Measurements from ENCODE around the gene PRKCSH.
"Not testable (repeated sequence)": the region's sequence is repeated elsewhere in the genome, so short reads cannot be mapped to it uniquely, and the experiment has no call there.

PRKCSH gene

DNA sequence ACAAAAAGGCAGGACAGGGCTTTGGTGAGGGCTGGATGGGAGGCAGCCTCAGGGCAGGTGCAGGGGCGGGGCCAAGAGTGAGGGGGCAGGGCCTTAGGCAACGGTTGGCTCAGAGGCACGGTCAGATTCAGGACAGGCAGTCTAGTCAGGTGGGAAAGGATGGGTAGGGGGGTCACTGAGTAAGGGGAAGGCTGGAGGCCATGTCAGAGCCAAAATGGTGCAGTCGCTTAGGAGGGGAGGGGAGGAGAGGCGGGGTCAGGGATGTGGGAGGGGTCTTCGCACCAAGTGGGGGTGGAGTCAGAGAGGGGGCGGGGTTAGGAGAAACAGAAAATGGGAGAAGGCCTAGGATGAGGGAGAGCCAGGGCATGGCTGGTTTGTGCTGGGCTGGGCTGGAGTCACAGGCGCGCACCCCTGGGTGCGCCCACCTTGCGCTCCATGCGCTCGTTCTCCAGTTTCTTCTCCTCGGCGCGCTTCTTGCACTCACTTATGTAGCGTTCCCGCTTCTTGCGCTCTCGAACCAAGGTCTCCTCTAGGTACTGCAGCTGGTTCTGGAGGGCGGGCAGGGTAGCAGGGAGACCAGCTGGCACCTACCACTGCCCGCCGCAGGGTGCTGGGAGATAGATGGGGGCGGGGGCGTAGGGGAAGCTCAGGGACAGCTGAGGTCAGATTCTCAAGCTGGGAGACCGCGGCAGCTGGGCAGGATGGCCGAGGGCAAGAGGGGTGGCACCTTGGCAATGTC lies 9.5 kb upstream of the PRKCSH start:
- H3K36me3 ChIP-seq (ENCODE audit: insufficient read depth, low read length): no peaks in the 10 kb centered on the region
- no peak overlapping the region for H2AFZ ChIP-seq (ENCODE audit: low read depth, low read length)
- H3K27me3 ChIP-seq (ENCODE audit: insufficient read depth, low read length): peaks cover 27% of the 10 kb centered on the region
- H3K9me3 ChIP-seq (ENCODE audit: low read length): peaks cover 16% of the 10 kb centered on the region
- H3K4me1 ChIP-seq (ENCODE audit: insufficient read depth, low read length): peaks cover 4% of the 10 kb centered on the region
- H3K4me3 ChIP-seq (ENCODE audit: low read length): no peak overlapping the region

DNA sequence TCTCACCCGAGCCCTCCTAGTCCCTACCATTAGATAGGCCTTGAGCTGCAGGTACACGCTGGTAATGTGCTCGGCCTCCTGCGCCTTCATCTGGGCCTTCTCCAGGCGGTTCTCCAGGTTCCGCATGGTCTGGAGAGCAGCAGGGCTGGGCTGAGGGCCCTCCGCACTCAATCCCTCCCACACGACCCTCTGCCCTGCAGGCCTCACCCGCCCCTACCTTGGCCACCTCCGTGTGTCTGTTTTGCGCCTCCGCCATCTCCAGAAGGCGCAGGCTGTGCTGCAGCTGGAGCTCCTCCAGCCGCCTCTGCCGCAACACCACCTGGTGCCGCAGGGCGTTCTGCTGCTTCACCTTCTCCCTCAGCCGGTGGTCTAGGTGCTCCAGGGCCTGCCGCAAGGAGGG lies 8.8 kb upstream of the PRKCSH start:
- Histone ChIP-seq H3K4me1 (ENCODE audit: insufficient read depth, low read length) (no peaks in the 10 kb centered on the region), H3K9me3 (ENCODE audit: low read length) (peaks cover 16% of the 10 kb centered on the region), H3K27me3 (ENCODE audit: insufficient read depth, low read length) (peaks cover 19% of the 10 kb centered on the region), H2AFZ (ENCODE audit: low read depth, low read length) (no peak overlapping the region), H3K36me3 (ENCODE audit: insufficient read depth, low read length) (no peaks in the 10 kb centered on the region), H3K4me3 (ENCODE audit: low read length) (no peak overlapping the region)

DNA sequence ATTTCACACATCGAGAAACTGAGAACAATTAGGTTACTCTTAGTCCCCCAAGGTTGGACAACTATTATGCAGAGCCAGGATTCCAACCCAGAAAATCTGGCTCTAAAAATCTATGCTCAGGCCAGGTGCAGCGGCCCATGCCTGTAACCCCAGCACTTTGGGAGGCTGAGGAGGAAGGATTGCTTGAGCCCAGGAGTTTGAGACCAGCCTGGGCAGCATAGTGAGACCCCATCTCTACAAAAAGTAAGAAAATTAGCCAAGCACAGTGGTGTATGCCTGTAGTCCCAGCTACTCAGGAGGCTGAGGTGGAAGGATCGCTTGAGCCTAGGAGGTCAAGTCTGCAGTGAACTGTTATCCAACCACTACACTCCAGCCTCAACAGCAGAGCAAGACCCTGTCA lies 1.9 kb upstream of the PRKCSH start:
- not testable (repeated sequence) for H2AFZ ChIP-seq (ENCODE audit: low read depth, low read length); H3K27me3 ChIP-seq (ENCODE audit: insufficient read depth, low read length); H3K9me3 ChIP-seq (ENCODE audit: low read length); H3K4me3 ChIP-seq (ENCODE audit: low read length)
- Histone ChIP-seq H3K36me3 (ENCODE audit: insufficient read depth, low read length) (peaks cover 17% of the 10 kb centered on the region), H3K4me1 (ENCODE audit: insufficient read depth, low read length) (peaks cover 12% of the 10 kb centered on the region)

DNA sequence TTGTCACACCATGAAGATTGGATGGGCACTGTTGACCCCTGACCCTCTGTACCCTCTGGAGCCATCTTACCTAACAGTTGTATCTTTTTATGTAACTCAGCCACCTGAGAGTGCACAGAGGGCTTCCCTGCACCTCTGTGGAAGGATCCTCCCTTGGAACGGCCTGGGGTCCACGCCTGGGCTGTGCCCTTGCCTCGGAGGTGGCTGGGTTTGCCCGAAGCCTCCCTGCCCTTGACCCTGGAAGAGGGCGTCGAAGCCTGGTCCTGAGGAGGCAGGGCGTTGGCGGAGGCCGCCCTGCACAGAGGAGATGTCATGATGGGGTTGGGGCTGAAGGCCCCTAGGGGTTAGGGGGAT lies 755 bp upstream of the PRKCSH start:
- peak overlapping the region; percentile 65 for H3K4me3 ChIP-seq (ENCODE audit: low read length)

GRCh38 chr19:11435833-11436313 lies 438 bp downstream of the PRKCSH start:
- no peak overlapping the region for H2AFZ ChIP-seq (ENCODE audit: low read depth, low read length)
- H3K36me3 ChIP-seq (ENCODE audit: insufficient read depth, low read length): peaks cover 28% of the 10 kb centered on the region
- peak overlapping the region; percentile 68 for H3K4me3 ChIP-seq (ENCODE audit: low read length)
- no peaks in the 10 kb centered on the region for H3K27me3 ChIP-seq (ENCODE audit: insufficient read depth, low read length)
- H3K9me3 ChIP-seq (ENCODE audit: low read length): no peaks in the 10 kb centered on the region
- H3K4me1 ChIP-seq (ENCODE audit: insufficient read depth, low read length): peaks cover 12% of the 10 kb centered on the region

More for the DNA sequence above, 755 bp upstream of the PRKCSH start:
- Histone ChIP-seq H3K4me1 (ENCODE audit: insufficient read depth, low read length) (peaks cover 12% of the 10 kb centered on the region), H3K9me3 (ENCODE audit: low read length) (no peaks in the 10 kb centered on the region), H2AFZ (ENCODE audit: low read depth, low read length) (no peak overlapping the region), H3K36me3 (ENCODE audit: insufficient read depth, low read length) (peaks cover 24% of the 10 kb centered on the region), H3K27me3 (ENCODE audit: insufficient read depth, low read length) (no peaks in the 10 kb centered on the region)

- Histone ChIP-seq H2AFZ (ENCODE audit: low read depth, low read length) (no peak overlapping the region), H3K4me1 (ENCODE audit: insufficient read depth, low read length) (peaks cover 12% of the 10 kb centered on the region), H3K4me3 (ENCODE audit: low read length) (no peak overlapping the region), H3K9me3 (ENCODE audit: low read length) (no peaks in the 10 kb centered on the region), H3K27me3 (ENCODE audit: insufficient read depth, low read length) (no peaks in the 10 kb centered on the region), H3K36me3 (ENCODE audit: insufficient read depth, low read length) (peaks cover 49% of the 10 kb centered on the region)
These were observed 2.5 kb downstream of the PRKCSH start for GRCh38 chr19:11437955-11438354.

- Histone ChIP-seq H3K9me3 (ENCODE audit: low read length) (no peaks in the 10 kb centered on the region), H3K36me3 (ENCODE audit: insufficient read depth, low read length) (peaks cover 79% of the 10 kb centered on the region), H3K4me3 (ENCODE audit: low read length) (no peak overlapping the region), H2AFZ (ENCODE audit: low read depth, low read length) (no peak overlapping the region), H3K4me1 (ENCODE audit: insufficient read depth, low read length) (no peaks in the 10 kb centered on the region), H3K27me3 (ENCODE audit: insufficient read depth, low read length) (no peaks in the 10 kb centered on the region)
These were observed 8.6 kb downstream of the PRKCSH start for GRCh38 chr19:11444059-11444458.

DNA sequence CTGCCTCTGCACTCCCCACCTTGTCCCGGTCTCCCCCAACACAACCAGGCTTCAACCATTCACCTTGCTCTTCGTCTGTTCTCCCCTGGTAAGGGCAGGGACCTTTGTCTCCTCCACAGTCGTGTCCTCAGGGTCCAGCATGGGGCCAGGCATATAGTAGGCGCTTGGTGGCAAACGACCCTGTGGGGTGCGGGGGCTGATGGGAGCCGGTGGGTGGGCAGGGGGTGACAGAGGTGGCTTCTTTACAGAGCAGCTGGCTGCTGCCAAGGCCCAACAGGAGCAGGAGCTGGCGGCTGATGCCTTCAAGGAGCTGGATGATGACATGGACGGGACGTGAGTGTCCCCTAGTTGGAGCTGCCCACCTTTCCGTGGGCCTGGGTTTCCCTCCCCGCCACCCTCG lies 9.7 kb downstream of the PRKCSH start:
- Histone ChIP-seq H3K4me3 (ENCODE audit: low read length) (no peak overlapping the region), H2AFZ (ENCODE audit: low read depth, low read length) (no peak overlapping the region), H3K36me3 (ENCODE audit: insufficient read depth, low read length) (peaks cover 81% of the 10 kb centered on the region), H3K9me3 (ENCODE audit: low read length) (no peaks in the 10 kb centered on the region), H3K27me3 (ENCODE audit: insufficient read depth, low read length) (no peaks in the 10 kb centered on the region), H3K4me1 (ENCODE audit: insufficient read depth, low read length) (no peaks in the 10 kb centered on the region)

- Histone ChIP-seq H3K9me3 (ENCODE audit: low read length) (no peaks in the 10 kb centered on the region), H3K27me3 (ENCODE audit: insufficient read depth, low read length) (no peaks in the 10 kb centered on the region), H3K4me3 (ENCODE audit: low read length) (no peak overlapping the region), H2AFZ (ENCODE audit: low read depth, low read length) (no peak overlapping the region), H3K4me1 (ENCODE audit: insufficient read depth, low read length) (no peaks in the 10 kb centered on the region), H3K36me3 (ENCODE audit: insufficient read depth, low read length) (peaks cover 79% of the 10 kb centered on the region)
These were observed 10.8 kb downstream of the PRKCSH start for GRCh38 chr19:11446271-11446651.

GRCh38 chr19:11446652-11447301 lies 11.3 kb downstream of the PRKCSH start:
- no peaks in the 10 kb centered on the region for H3K9me3 ChIP-seq (ENCODE audit: low read length)
- H3K4me1 ChIP-seq (ENCODE audit: insufficient read depth, low read length): peaks cover 1% of the 10 kb centered on the region
- H3K4me3 ChIP-seq (ENCODE audit: low read length): no peak overlapping the region
- H2AFZ ChIP-seq (ENCODE audit: low read depth, low read length): no peak overlapping the region
- peaks cover 74% of the 10 kb centered on the region for H3K36me3 ChIP-seq (ENCODE audit: insufficient read depth, low read length)
- H3K27me3 ChIP-seq (ENCODE audit: insufficient read depth, low read length): no peaks in the 10 kb centered on the region

- H3K4me3 ChIP-seq (ENCODE audit: low read length): no peak overlapping the region
- no peak overlapping the region for H2AFZ ChIP-seq (ENCODE audit: low read depth, low read length)
- no peaks in the 10 kb centered on the region for H3K27me3 ChIP-seq (ENCODE audit: insufficient read depth, low read length)
- H3K4me1 ChIP-seq (ENCODE audit: insufficient read depth, low read length): peaks cover 9% of the 10 kb centered on the region
- H3K36me3 ChIP-seq (ENCODE audit: insufficient read depth, low read length): peaks cover 68% of the 10 kb centered on the region
- H3K9me3 ChIP-seq (ENCODE audit: low read length): no peaks in the 10 kb centered on the region
These were observed 12.2 kb downstream of the PRKCSH start for GRCh38 chr19:11447347-11448262.

GRCh38 chr19:11448410-11448809 lies 13.0 kb downstream of the PRKCSH start:
- Histone ChIP-seq H3K4me3 (ENCODE audit: low read length) (no peak overlapping the region), H3K9me3 (ENCODE audit: low read length) (no peaks in the 10 kb centered on the region), H3K4me1 (ENCODE audit: insufficient read depth, low read length) (peaks cover 13% of the 10 kb centered on the region), H2AFZ (ENCODE audit: low read depth, low read length) (no peak overlapping the region), H3K36me3 (ENCODE audit: insufficient read depth, low read length) (peaks cover 65% of the 10 kb centered on the region), H3K27me3 (ENCODE audit: insufficient read depth, low read length) (no peaks in the 10 kb centered on the region)
